Skeletal muscle tissue (tissue), 4 donors: ENCODE data around the gene SEMA3A. TPM values are rescaled to one million over a fixed set of nuclear protein-coding genes. Genes with fewer than 3 reads are reported as not detected.

Experiments used
- H3K27ac ChIP-seq: one replicate; pipeline ENCODE4 v1.7.0; 2013; ENCODE audit warnings: mild to moderate bottlenecking, low read depth, low read length, inconsistent platforms
- H3K27me3 ChIP-seq, 3 donors: one replicate each; pipeline ENCODE4 v1.7.0; 2013; ENCODE audit warnings: low read length in 3 of 3; ENCODE audit not compliant: control insufficient read depth in 3 of 3, insufficient read depth in 3 of 3
- H3K36me3 ChIP-seq, 3 donors: one replicate each; pipeline ENCODE4 v1.7.0; 2013; ENCODE audit warnings: low read length in 3 of 3; ENCODE audit not compliant: control insufficient read depth in 3 of 3, insufficient read depth in 3 of 3
- H3K4me1 ChIP-seq, 3 donors: one replicate each; pipeline ENCODE4 v1.7.0; 2013; ENCODE audit warnings: low read length in 3 of 3, mild to moderate bottlenecking in 3 of 3; ENCODE audit not compliant: control insufficient read depth in 3 of 3, insufficient read depth in 3 of 3
- H3K4me3 ChIP-seq, 3 donors: one replicate each; pipeline ENCODE4 v1.7.0; 2013; ENCODE audit warnings: low read length in 3 of 3
- H3K9ac ChIP-seq, 3 donors: one replicate each; pipeline ENCODE4 v1.7.0; 2013; ENCODE audit warnings: low read length in 3 of 3, mild to moderate bottlenecking in 3 of 3, moderate library complexity in 2 of 3, low read depth in 1 of 3
- H3K9me3 ChIP-seq, 3 donors: one replicate each; pipeline ENCODE4 v1.7.0; 2013; ENCODE audit warnings: low read length in 3 of 3; ENCODE audit not compliant: control insufficient read depth in 3 of 3
- total RNA-seq: library from RNA; depleted of rRNA; stranded (reverse); fragments of >200 nt; gene quantifications from one replicate; pipeline ENCODE4 v1.2.3, GENCODE V29; 2014
- donor health status: Osteomylitis.

The SEMA3A gene
- total RNA-seq, 1 donor from 2014 or later = 24.5 TPM

DNA sequence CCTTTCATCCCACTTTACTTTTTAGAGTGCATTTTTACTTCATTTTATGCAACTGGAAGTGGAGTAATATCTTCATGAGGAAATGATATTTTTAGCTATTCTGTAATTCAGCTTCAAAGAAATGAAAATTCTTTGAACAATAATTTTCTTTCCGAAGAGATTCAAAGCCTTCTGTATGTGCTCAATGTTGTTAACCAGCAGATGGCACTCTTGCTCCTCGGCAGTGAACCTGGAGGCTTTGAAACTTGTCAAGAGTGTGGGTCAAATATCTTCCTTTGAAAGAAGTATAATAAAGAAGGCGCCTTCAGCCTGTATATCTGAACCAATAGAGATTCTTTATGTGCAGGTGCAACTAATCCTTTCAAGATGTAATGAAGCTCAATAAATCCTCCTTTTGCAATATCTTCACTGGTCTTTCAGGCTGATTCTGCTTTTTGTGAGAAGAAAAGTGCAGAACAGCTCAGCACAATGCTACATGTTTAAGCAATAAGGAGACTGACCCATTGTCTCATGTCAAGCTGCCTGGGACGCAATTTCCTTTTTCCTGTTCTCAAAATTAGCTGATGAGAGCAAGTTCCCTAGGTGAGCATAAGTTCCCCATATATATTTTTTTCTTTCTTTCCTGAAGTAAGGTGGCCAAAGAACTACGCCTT is 258.4 kb downstream of the SEMA3A start:
- Histone ChIP-seq H3K27ac (no peak overlapping the region), H3K36me3 (no peaks in the 10 kb centered on the region), H3K9ac (no peak overlapping the region), H3K4me1 (no peaks in the 10 kb centered on the region), H3K9me3 (no peaks in the 10 kb centered on the region), H3K4me3 (no peak overlapping the region), H3K27me3 (no peaks in the 10 kb centered on the region)

GRCh38 chr7:83934118-83934734 is 260.4 kb downstream of the SEMA3A start:
- H3K27ac ChIP-seq = no peak overlapping the region
- no peak overlapping the region for H3K4me3 ChIP-seq
- H3K4me1 ChIP-seq = no peaks in the 10 kb centered on the region
- no peaks in the 10 kb centered on the region for H3K9me3 ChIP-seq
- no peak overlapping the region for H3K9ac ChIP-seq
- no peaks in the 10 kb centered on the region for H3K36me3 ChIP-seq
- no peaks in the 10 kb centered on the region for H3K27me3 ChIP-seq

- Histone ChIP-seq H3K27ac (no peak overlapping the region), H3K4me1 (no peaks in the 10 kb centered on the region), H3K4me3 (no peak overlapping the region), H3K9ac (no peak overlapping the region), H3K27me3 (no peaks in the 10 kb centered on the region), H3K9me3 (no peaks in the 10 kb centered on the region), H3K36me3 (no peaks in the 10 kb centered on the region)
Measured at GRCh38 chr7:83931968-83932367, 262.6 kb downstream of the SEMA3A start.

DNA sequence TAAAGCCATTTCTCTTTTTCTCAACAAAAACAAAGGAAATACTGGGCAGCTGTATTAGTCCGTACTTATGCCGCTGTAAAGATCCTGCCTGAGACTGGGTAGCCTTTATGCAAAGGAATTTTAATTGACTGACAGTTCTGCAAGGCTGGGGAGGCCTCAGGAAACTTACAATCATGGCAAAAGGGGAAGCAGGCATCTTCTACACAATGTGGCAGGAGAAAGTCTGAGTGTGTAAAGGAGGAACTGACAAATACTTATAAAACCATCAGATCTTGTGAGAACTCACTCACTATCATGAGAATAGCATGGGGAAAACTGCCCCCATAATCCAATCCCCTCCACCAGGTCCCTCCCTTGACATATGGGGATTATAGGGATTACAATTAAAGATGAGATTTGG is 264.3 kb downstream of the SEMA3A start:
- Histone ChIP-seq H3K27me3 (no peaks in the 10 kb centered on the region), H3K36me3 (no peaks in the 10 kb centered on the region), H3K27ac (no peak overlapping the region), H3K4me1 (no peaks in the 10 kb centered on the region), H3K4me3 (no peak overlapping the region), H3K9me3 (no peaks in the 10 kb centered on the region), H3K9ac (no peak overlapping the region)

- no peak overlapping the region for H3K4me3 ChIP-seq
- no peaks in the 10 kb centered on the region for H3K36me3 ChIP-seq
- H3K9ac ChIP-seq = no peak overlapping the region
- H3K27ac ChIP-seq = no peak overlapping the region
- H3K27me3 ChIP-seq = no peaks in the 10 kb centered on the region
- no peaks in the 10 kb centered on the region for H3K4me1 ChIP-seq
- H3K9me3 ChIP-seq = no peaks in the 10 kb centered on the region
Measured at GRCh38 chr7:83925860-83926259, 268.7 kb downstream of the SEMA3A start.

GRCh38 chr7:83921941-83922607 is 272.5 kb downstream of the SEMA3A start:
- H3K9me3 ChIP-seq = no peaks in the 10 kb centered on the region
- H3K4me1 ChIP-seq = no peaks in the 10 kb centered on the region
- H3K27me3 ChIP-seq = no peaks in the 10 kb centered on the region
- no peak overlapping the region for H3K9ac ChIP-seq
- no peaks in the 10 kb centered on the region for H3K36me3 ChIP-seq
- H3K4me3 ChIP-seq = no peak overlapping the region
- H3K27ac ChIP-seq = no peak overlapping the region

GRCh38 chr7:83921271-83921940 is 273.2 kb downstream of the SEMA3A start:
- Histone ChIP-seq H3K27ac (no peak overlapping the region), H3K4me1 (no peaks in the 10 kb centered on the region), H3K9me3 (no peaks in the 10 kb centered on the region), H3K27me3 (no peaks in the 10 kb centered on the region), H3K9ac (no peak overlapping the region), H3K4me3 (no peak overlapping the region), H3K36me3 (no peaks in the 10 kb centered on the region)

GRCh38 chr7:83918142-83918541 is 276.4 kb downstream of the SEMA3A start:
- Histone ChIP-seq H3K27ac (no peak overlapping the region), H3K9ac (no peak overlapping the region), H3K9me3 (peaks cover 0 to 3% (median 0%) of the 10 kb centered on the region in 3 donors), H3K27me3 (no peaks in the 10 kb centered on the region), H3K4me1 (no peaks in the 10 kb centered on the region), H3K4me3 (no peak overlapping the region), H3K36me3 (no peaks in the 10 kb centered on the region)

DNA sequence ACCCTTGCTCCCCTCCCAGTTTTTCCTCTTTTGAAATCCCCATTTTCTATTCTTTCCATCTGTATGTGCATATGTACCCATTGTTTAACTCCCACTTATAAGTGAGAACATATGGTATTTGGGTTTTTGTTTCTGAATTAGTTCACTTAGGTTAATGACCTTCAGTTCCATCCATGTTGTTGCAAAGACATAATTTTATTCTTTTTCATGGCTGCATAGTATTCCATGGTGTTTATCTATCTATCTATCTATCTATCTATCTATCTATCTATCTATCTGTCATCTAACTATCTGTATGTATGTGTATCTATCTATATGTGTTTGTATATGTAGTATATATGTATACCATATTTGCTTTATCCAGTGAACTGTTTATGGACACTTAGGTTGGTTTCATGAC is 281.4 kb downstream of the SEMA3A start:
- Histone ChIP-seq H3K4me1 (no peaks in the 10 kb centered on the region), H3K36me3 (no peaks in the 10 kb centered on the region), H3K4me3 (no peak overlapping the region), H3K27ac (no peak overlapping the region), H3K9me3 (peaks cover 0 to 3% (median 0%) of the 10 kb centered on the region in 3 donors), H3K9ac (no peak overlapping the region), H3K27me3 (no peaks in the 10 kb centered on the region)

DNA sequence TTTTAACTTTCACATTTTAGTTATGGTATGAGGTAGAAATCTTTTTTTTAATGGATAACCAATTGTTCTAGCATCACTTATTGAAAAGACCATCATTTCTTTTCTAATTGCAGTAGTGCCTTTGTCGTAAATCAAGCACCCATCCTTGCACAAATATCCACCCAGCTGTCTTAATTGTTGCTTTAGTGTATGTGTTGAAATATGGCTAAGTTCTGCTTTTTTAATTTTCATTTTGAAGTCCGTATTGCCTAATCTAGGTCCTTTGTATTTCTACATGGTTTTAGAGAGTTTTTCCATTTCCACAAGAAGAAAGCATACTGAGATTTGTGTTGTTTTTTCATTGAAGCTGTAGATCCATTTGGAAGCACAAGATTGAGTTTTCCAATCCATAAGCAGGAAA is 286.1 kb downstream of the SEMA3A start:
- H3K9ac ChIP-seq = no peak overlapping the region
- H3K36me3 ChIP-seq = no peaks in the 10 kb centered on the region
- H3K9me3 ChIP-seq = no peaks in the 10 kb centered on the region
- H3K4me1 ChIP-seq = no peaks in the 10 kb centered on the region
- H3K27me3 ChIP-seq = no peaks in the 10 kb centered on the region
- H3K27ac ChIP-seq = no peak overlapping the region
- H3K4me3 ChIP-seq = no peak overlapping the region
